Fibroblast of lung (primary cell): ENCODE data around the gene DICER1. TPM values are rescaled to one million over a fixed set of nuclear protein-coding genes. Genes with fewer than 3 reads are reported as not detected.

Source experiments
- DNase-seq, 2 donors: peaks; one replicate each; pipeline versions ENCODE4 v3.0.0 to v3.0.0-alpha.2; 2010; ENCODE audit warnings: low read depth in 2 of 2
- H2AFZ ChIP-seq: 2 replicates; pipeline ENCODE4 v1.5.1; 2012; ENCODE audit warnings: low read length, control low read depth, inconsistent platforms
- H3K27ac ChIP-seq: 2 replicates; pipeline ENCODE4 v1.5.1; 2011; ENCODE audit warnings: low read length, control low read depth; ENCODE audit not compliant: insufficient read depth
- H3K27me3 ChIP-seq: 2 replicates; pipeline ENCODE4 v1.5.1; 2011; ENCODE audit warnings: mild to moderate bottlenecking, low read length; ENCODE audit not compliant: control insufficient read depth, insufficient read depth
- H3K36me3 ChIP-seq: 2 replicates; pipeline ENCODE4 v1.5.1; 2011; ENCODE audit warnings: low read length; ENCODE audit not compliant: control insufficient read depth, insufficient read depth
- H3K4me1 ChIP-seq: 2 replicates; pipeline ENCODE4 v1.5.1; 2011; ENCODE audit warnings: low read length; ENCODE audit not compliant: control insufficient read depth, insufficient read depth; ENCODE audit errors: extremely low read depth
- H3K4me2 ChIP-seq: 2 replicates; pipeline ENCODE4 v1.5.1; 2011; ENCODE audit warnings: low read length, control low read depth; ENCODE audit not compliant: insufficient read depth; ENCODE audit errors: extremely low read depth
- H3K4me3 ChIP-seq, 4 experiments: fragments of 200-600 bp in 1 of 4; sonication (generic) in 1 of 4; replicated peaks in 1 of 4; 2 replicates each; pipeline ENCODE4 v1.5.1; 2011 to 2016; ENCODE audit warnings: low read length in 4 of 4, low read depth in 3 of 4, mild to moderate bottlenecking in 3 of 4, control low read depth in 2 of 4, inconsistent platforms in 1 of 4, mixed read lengths in 1 of 4; ENCODE audit not compliant: insufficient read depth in 1 of 4; ENCODE audit errors: control extremely low read depth in 1 of 4
- H3K79me2 ChIP-seq: 2 replicates; pipeline ENCODE4 v1.5.1; 2012; ENCODE audit warnings: mild to moderate bottlenecking, low read length, inconsistent platforms; ENCODE audit not compliant: control insufficient read depth, insufficient read depth
- H3K9ac ChIP-seq: 2 replicates; pipeline ENCODE4 v1.5.1; 2011; ENCODE audit warnings: mild to moderate bottlenecking, low read length, control low read depth; ENCODE audit not compliant: insufficient read depth
- H3K9me3 ChIP-seq: 2 replicates; pipeline ENCODE4 v1.5.1; 2012; ENCODE audit warnings: low read depth, low read length; ENCODE audit not compliant: control insufficient read depth, insufficient read depth
- H4K20me1 ChIP-seq: 2 replicates; pipeline ENCODE4 v1.5.1; 2011; ENCODE audit warnings: low read length; ENCODE audit not compliant: control insufficient read depth, insufficient read depth; ENCODE audit errors: extremely low read depth
- CTCF ChIP-seq, 2 donors: IDR thresholded peaks in 1 of 2; conservative IDR thresholded peaks in 1 of 2; 1 replicate in 1 of 2; 2 replicates in 1 of 2; pipeline ENCODE4 v1.5.1; 2011 to 2012; ENCODE audit warnings: low read length in 2 of 2, control low read depth in 1 of 2, inconsistent platforms in 1 of 2, low read depth in 1 of 2, mild to moderate bottlenecking in 1 of 2
- EZH2 ChIP-seq: IDR thresholded peaks from 2 replicates; pipeline ENCODE4 v1.5.1; 2012; ENCODE audit warnings: low read length, control low read depth, mild to moderate bottlenecking; ENCODE audit errors: missing control alignments
- polyA plus RNA-seq, 2 donors: library from polyadenylated mRNA; depleted of rRNA in 1 of 2; stranded (reverse) in 1 of 2; unstranded in 1 of 2; fragments of >200 nt; gene quantifications; 2 replicates each; pipeline ENCODE4 v1.2.1, GENCODE V29; 2011 to 2012; ENCODE audit warnings: missing spikeins in 1 of 2
- total RNA-seq: library from RNA; depleted of rRNA; stranded (reverse); fragments of >200 nt; gene quantifications from 2 replicates; pipeline ENCODE4 v1.2.1, GENCODE V29; 2014

The DICER1 gene
- total and polyA plus RNA-seq, 2 donors (not counting 1 experiment from before 2014, with no cell fraction given), result 20.3 to 28.7 TPM

GRCh38 chr14:95059126-95059525, 98.2 kb downstream of the DICER1 start:
- no peak for DNase-seq
- H3K27ac ChIP-seq, result no peak overlapping the region
- H4K20me1 ChIP-seq, result no peaks in the 10 kb centered on the region
- no peaks in the 10 kb centered on the region for H3K79me2 ChIP-seq
- no peaks in the 10 kb centered on the region for H3K27me3 ChIP-seq
- no peak overlapping the region for H3K9ac ChIP-seq
- H3K4me1 ChIP-seq, result no peaks in the 10 kb centered on the region
- no peak for TF ChIP-seq EZH2
- no peak for TF ChIP-seq CTCF (conservative IDR thresholded peaks at IDR 0.05 in 1 of 2, IDR thresholded peaks at IDR 0.05 in 1 of 2; ENCODE audit: low read depth in 1 of 2, low read length in 2 of 2)
- no peaks in the 10 kb centered on the region for H3K9me3 ChIP-seq
- no peak overlapping the region for H3K4me3 ChIP-seq
- no peaks in the 10 kb centered on the region for H3K36me3 ChIP-seq
- no peak overlapping the region for H3K4me2 ChIP-seq
- no peak overlapping the region for H2AFZ ChIP-seq

GRCh38 chr14:95058491-95058890, 98.8 kb downstream of the DICER1 start:
- TF ChIP-seq CTCF (conservative IDR thresholded peaks at IDR 0.05 in 1 of 2, IDR thresholded peaks at IDR 0.05 in 1 of 2; ENCODE audit: low read depth in 1 of 2, low read length in 2 of 2) (no peak), EZH2 (no peak)
- Histone ChIP-seq H3K27ac (no peak overlapping the region), H3K79me2 (no peaks in the 10 kb centered on the region), H3K9me3 (no peaks in the 10 kb centered on the region), H3K4me2 (no peak overlapping the region), H3K4me1 (no peaks in the 10 kb centered on the region), H3K9ac (no peak overlapping the region), H4K20me1 (no peaks in the 10 kb centered on the region), H2AFZ (no peak overlapping the region), H3K27me3 (no peaks in the 10 kb centered on the region), H3K36me3 (no peaks in the 10 kb centered on the region), H3K4me3 (no peak overlapping the region)
- DNase-seq, result no peak

GRCh38 chr14:95057851-95058250, 99.5 kb downstream of the DICER1 start:
- no peak for DNase-seq
- H3K9me3 ChIP-seq, result no peaks in the 10 kb centered on the region
- no peaks in the 10 kb centered on the region for H4K20me1 ChIP-seq
- H3K79me2 ChIP-seq, result no peaks in the 10 kb centered on the region
- H3K27me3 ChIP-seq, result no peaks in the 10 kb centered on the region
- no peak overlapping the region for H2AFZ ChIP-seq
- TF ChIP-seq CTCF (conservative IDR thresholded peaks at IDR 0.05 in 1 of 2, IDR thresholded peaks at IDR 0.05 in 1 of 2; ENCODE audit: low read depth in 1 of 2, low read length in 2 of 2), result no peak
- TF ChIP-seq EZH2, result no peak
- H3K4me1 ChIP-seq, result no peaks in the 10 kb centered on the region
- no peak overlapping the region for H3K4me2 ChIP-seq
- no peak overlapping the region for H3K9ac ChIP-seq
- no peak overlapping the region for H3K27ac ChIP-seq
- H3K4me3 ChIP-seq, result no peak overlapping the region
- no peaks in the 10 kb centered on the region for H3K36me3 ChIP-seq
